Tibial nerve (tissue), 4 donors: ENCODE data around the gene ANO6. TPM values are rescaled to one million over a fixed set of nuclear protein-coding genes. Genes with fewer than 3 reads are reported as not detected.

Experiments
- DNase-seq, 2 donors: peaks; one replicate each; pipeline ENCODE4 v3.0.0-alpha.2; 2019; ENCODE audit warnings: low spot score in 2 of 2
- H3K27ac ChIP-seq, 4 donors: fragments of 200-600 bp; sonication (generic) in 3 of 4; one replicate each; pipeline ENCODE4 v1.5.1; 2017 to 2019; ENCODE audit warnings: mild to moderate bottlenecking in 1 of 4
- H3K27me3 ChIP-seq, 2 donors: fragments of 200-600 bp; sonication (generic) in 1 of 2; one replicate each; pipeline versions ENCODE4 v1.5.1 to v1.6.0; 2017 to 2019
- H3K36me3 ChIP-seq, 3 donors: fragments of 200-600 bp; sonication (generic); one replicate each; pipeline ENCODE4 v1.5.1; 2018 to 2019
- H3K4me1 ChIP-seq, 4 donors: fragments of 200-600 bp; sonication (generic) in 3 of 4; one replicate each; pipeline ENCODE4 v1.5.1; 2017 to 2019
- H3K4me3 ChIP-seq, 4 donors: fragments of 200-600 bp; sonication (generic) in 3 of 4; one replicate each; pipeline ENCODE4 v1.5.1; 2017 to 2019; ENCODE audit warnings: mild to moderate bottlenecking in 1 of 4, moderate library complexity in 1 of 4
- H3K9me3 ChIP-seq, 4 donors: fragments of 200-600 bp; sonication (generic) in 3 of 4; one replicate each; pipeline ENCODE4 v1.5.1; 2017 to 2019
- CTCF ChIP-seq, 5 experiments: fragments of 200-600 bp in 3 of 5; fragments of 450-650 bp in 2 of 5; sonication (generic) in 3 of 5; IDR thresholded peaks; one replicate each; pipeline ENCODE4 v1.5.1; 2016 to 2019; ENCODE audit warnings: antibody characterized with exemption in 5 of 5, mild to moderate bottlenecking in 3 of 5, moderate library complexity in 2 of 5
- EP300 ChIP-seq, 2 donors: sonication (generic); formaldehyde crosslinking; IDR thresholded peaks; one replicate each; pipeline ENCODE4 v1.6.1; 2017; ENCODE audit warnings: antibody characterized with exemption in 2 of 2, mild to moderate bottlenecking in 1 of 2
- POLR2A ChIP-seq, 2 donors: fragments of 450-650 bp; IDR thresholded peaks; one replicate each; pipeline ENCODE4 v1.6.1; 2017; ENCODE audit warnings: antibody characterized with exemption in 2 of 2, mild to moderate bottlenecking in 2 of 2, moderate library complexity in 2 of 2
- WGBS, 2 donors: methylation state at CpG; one replicate each; pipeline ENCODE4 v1.1.5; 2018; 5-methylcytosine and 5-hydroxymethylcytosine counted together
- total RNA-seq, 4 donors: library from RNA; depleted of rRNA; stranded (reverse); fragments of >200 nt; gene quantifications; one replicate each; pipeline ENCODE4 v1.1.0, GENCODE V29; 2016

ANO6 gene
- total RNA-seq, 4 donors from 2014 or later, result 44.1 to 52.2 (median 45.3) TPM

GRCh38 chr12:45423931-45424330 is 208.0 kb downstream of the ANO6 start:
- Histone ChIP-seq H3K4me3 (no peak overlapping the region), H3K36me3 (peaks cover 0 to 60% (median 0%) of the 10 kb centered on the region in 3 donors), H3K27ac (no peak overlapping the region), H3K4me1 (no peaks in the 10 kb centered on the region), H3K27me3 (no peaks in the 10 kb centered on the region), H3K9me3 (no peaks in the 10 kb centered on the region)
- TF ChIP-seq POLR2A (IDR thresholded peaks at IDR 0.05) (no peak), EP300 (IDR thresholded peaks at IDR 0.05) (no peak), CTCF (IDR thresholded peaks at IDR 0.05) (no peak)
- DNase-seq, result no peak
- 90 to 100% methylated on average over 1 of the region's 1 CpG for WGBS, 2 donors

- H3K4me3 ChIP-seq, result no peak overlapping the region
- H3K4me1 ChIP-seq, result no peaks in the 10 kb centered on the region
- 83 to 91% methylated on average over 4 of the region's 4 CpGs for WGBS, 2 donors
- H3K27me3 ChIP-seq, result no peaks in the 10 kb centered on the region
- no peak for TF ChIP-seq EP300 (IDR thresholded peaks at IDR 0.05)
- TF ChIP-seq POLR2A (IDR thresholded peaks at IDR 0.05), result no peak
- no peak for TF ChIP-seq CTCF (IDR thresholded peaks at IDR 0.05)
- H3K9me3 ChIP-seq, result no peaks in the 10 kb centered on the region
- no peak overlapping the region for H3K27ac ChIP-seq
- DNase-seq, result no peak
- peaks cover 0 to 75% (median 0%) of the 10 kb centered on the region in 3 donors for H3K36me3 ChIP-seq
Observed at GRCh38 chr12:45425426-45425825, 209.5 kb downstream of the ANO6 start.

- H3K27ac ChIP-seq, result no peak overlapping the region
- H3K4me1 ChIP-seq, result no peaks in the 10 kb centered on the region
- H3K9me3 ChIP-seq, result no peaks in the 10 kb centered on the region
- DNase-seq, result no peak
- no peak overlapping the region for H3K4me3 ChIP-seq
- WGBS, 2 donors, result 97 to 99% methylated on average over 4 of the region's 4 CpGs
- peaks cover 0 to 76% (median 0%) of the 10 kb centered on the region in 3 donors for H3K36me3 ChIP-seq
- TF ChIP-seq POLR2A (IDR thresholded peaks at IDR 0.05) (no peak), CTCF (IDR thresholded peaks at IDR 0.05) (no peak), EP300 (IDR thresholded peaks at IDR 0.05) (no peak)
- H3K27me3 ChIP-seq, result no peaks in the 10 kb centered on the region
Observed at GRCh38 chr12:45426294-45426693, 210.4 kb downstream of the ANO6 start.

- Histone ChIP-seq H3K36me3 (peaks cover 0 to 81% (median 0%) of the 10 kb centered on the region in 3 donors), H3K4me1 (no peaks in the 10 kb centered on the region), H3K27me3 (no peaks in the 10 kb centered on the region), H3K9me3 (no peaks in the 10 kb centered on the region), H3K27ac (no peak overlapping the region), H3K4me3 (no peak overlapping the region)
- no peak for DNase-seq
- WGBS, 2 donors, result 98 to 99% methylated on average over 4 of the region's 4 CpGs
- no peak for TF ChIP-seq EP300 (IDR thresholded peaks at IDR 0.05)
- no peak for TF ChIP-seq POLR2A (IDR thresholded peaks at IDR 0.05)
Observed at GRCh38 chr12:45427042-45427441, 211.1 kb downstream of the ANO6 start.

- Histone ChIP-seq H3K9me3 (no peaks in the 10 kb centered on the region), H3K36me3 (peaks cover 0 to 64% (median 0%) of the 10 kb centered on the region in 3 donors), H3K27ac (no peak overlapping the region), H3K4me1 (peaks cover 0 to 7% (median 3%) of the 10 kb centered on the region in 4 donors), H3K4me3 (no peak overlapping the region), H3K27me3 (no peaks in the 10 kb centered on the region)
- DNase-seq, result no peak
- WGBS, 2 donors, result 85 to 87% methylated on average over 1 of the region's 1 CpG
- TF ChIP-seq CTCF (IDR thresholded peaks at IDR 0.05), result no peak
- no peak for TF ChIP-seq POLR2A (IDR thresholded peaks at IDR 0.05)
- no peak for TF ChIP-seq EP300 (IDR thresholded peaks at IDR 0.05)
Observed at GRCh38 chr12:45429831-45430230, 213.9 kb downstream of the ANO6 start.

- Histone ChIP-seq H3K27me3 (no peaks in the 10 kb centered on the region), H3K4me1 (peaks cover 0 to 20% (median 5%) of the 10 kb centered on the region in 4 donors), H3K36me3 (peaks cover 0 to 56% (median 0%) of the 10 kb centered on the region in 3 donors), H3K4me3 (no peak overlapping the region), H3K9me3 (no peaks in the 10 kb centered on the region), H3K27ac (no peak overlapping the region)
- TF ChIP-seq CTCF (IDR thresholded peaks at IDR 0.05) (no peak), POLR2A (IDR thresholded peaks at IDR 0.05) (no peak), EP300 (IDR thresholded peaks at IDR 0.05) (no peak)
- WGBS, 2 donors, result 85 to 91% methylated on average over 5 of the region's 5 CpGs
- no peak for DNase-seq
Observed at GRCh38 chr12:45431126-45431525, 215.2 kb downstream of the ANO6 start.
